Activated T-helper 17 cell treated with anti-CD3 and anti-CD28 coated beads, Interleukin-2, amount 50 U/mL, for 72 hours (primary cell): ENCODE data around the gene NKX1-1. TPM values are rescaled to one million over a fixed set of nuclear protein-coding genes. Genes with fewer than 3 reads are reported as not detected.
"Not testable (repeated sequence)": the region's sequence is repeated elsewhere in the genome, so short reads cannot be mapped to it uniquely, and the experiment has no call there.

Source experiments
- ATAC-seq: fragments of 150-1000 bp; cut with Tn5 transposase; replicated peaks from 2 replicates; pipeline ENCODE4 v1.10.0; 2021; ENCODE audit warnings: mild to moderate bottlenecking, moderate library complexity
- H3K27ac Mint-ChIP-seq: one replicate; pipeline ENCODE4 v1.8.0; 2022; ENCODE audit warnings: mixed read lengths
- H3K27me3 Mint-ChIP-seq: one replicate; pipeline ENCODE4 v1.8.0; 2022; ENCODE audit warnings: mixed read lengths
- H3K36me3 Mint-ChIP-seq: one replicate; pipeline ENCODE4 v1.8.0; 2022; ENCODE audit warnings: low read depth, mild to moderate bottlenecking, mixed read lengths
- H3K4me1 Mint-ChIP-seq: one replicate; pipeline ENCODE4 v1.8.0; 2022; ENCODE audit warnings: mixed read lengths
- H3K4me3 Mint-ChIP-seq: one replicate; pipeline ENCODE4 v1.8.0; 2022; ENCODE audit warnings: mild to moderate bottlenecking, mixed read lengths
- H3K9me3 Mint-ChIP-seq: one replicate; pipeline ENCODE4 v1.8.0; 2022; ENCODE audit warnings: mixed read lengths
- total RNA-seq, 2 donors: library from RNA; stranded (reverse); gene quantifications; one replicate each; pipeline ENCODE4 v1.2.3, GENCODE V29; 2022

The NKX1-1 gene
- total RNA-seq, 2 donors from 2014 or later, result not detected

GRCh38 chr4:1377606-1378261 is 28.5 kb downstream of the NKX1-1 start:
- Mint-ChIP-seq H3K9me3 (no peaks in the 10 kb centered on the region), H3K36me3 (peaks cover 15% of the 10 kb centered on the region), H3K27ac (no peak overlapping the region), H3K4me3 (no peak overlapping the region), H3K4me1 (no peaks in the 10 kb centered on the region), H3K27me3 (no peaks in the 10 kb centered on the region)
- no peak for ATAC-seq

DNA sequence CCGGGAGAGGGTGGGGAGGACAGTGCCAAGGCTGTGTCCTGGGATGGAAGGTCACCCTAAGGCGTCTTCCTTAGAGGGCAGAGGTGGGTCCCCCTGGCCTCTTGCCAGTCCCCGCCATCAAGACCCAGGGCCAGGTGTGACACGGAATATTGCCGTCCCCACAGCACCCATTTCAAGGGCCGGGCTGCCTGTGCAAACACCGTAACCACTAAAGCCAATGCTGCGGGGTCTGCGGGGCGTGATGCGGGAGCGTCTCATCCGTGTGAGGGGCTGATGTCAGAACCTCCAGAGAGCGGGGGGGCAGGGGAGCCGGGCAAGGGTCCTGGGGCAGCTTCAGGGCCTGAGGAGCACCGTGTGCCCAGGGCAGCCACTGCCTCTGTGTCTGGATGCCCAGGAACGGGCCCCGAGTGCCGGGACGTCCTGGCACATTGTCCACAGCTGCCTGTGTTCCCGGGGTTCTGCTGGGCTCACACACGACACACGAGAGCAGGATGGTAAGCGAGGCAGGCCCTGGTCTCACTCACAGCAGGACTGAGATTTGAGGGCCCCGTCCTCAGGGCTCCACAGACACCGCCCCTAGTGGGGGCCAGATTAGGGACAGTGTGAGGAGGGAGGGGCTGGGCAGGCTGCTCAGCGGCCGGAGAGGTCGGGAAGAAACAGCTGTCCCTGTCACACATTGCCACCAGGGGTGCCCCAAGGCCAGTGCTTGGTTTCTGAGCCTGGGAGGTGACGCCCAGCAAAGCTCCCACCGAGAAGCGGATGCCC is 29.2 kb downstream of the NKX1-1 start:
- no peak overlapping the region for H3K4me3 Mint-ChIP-seq
- no peak overlapping the region for H3K27ac Mint-ChIP-seq
- H3K27me3 Mint-ChIP-seq, result no peaks in the 10 kb centered on the region
- H3K4me1 Mint-ChIP-seq, result no peaks in the 10 kb centered on the region
- ATAC-seq, result no peak
- H3K36me3 Mint-ChIP-seq, result peaks cover 22% of the 10 kb centered on the region
- H3K9me3 Mint-ChIP-seq, result no peaks in the 10 kb centered on the region

DNA sequence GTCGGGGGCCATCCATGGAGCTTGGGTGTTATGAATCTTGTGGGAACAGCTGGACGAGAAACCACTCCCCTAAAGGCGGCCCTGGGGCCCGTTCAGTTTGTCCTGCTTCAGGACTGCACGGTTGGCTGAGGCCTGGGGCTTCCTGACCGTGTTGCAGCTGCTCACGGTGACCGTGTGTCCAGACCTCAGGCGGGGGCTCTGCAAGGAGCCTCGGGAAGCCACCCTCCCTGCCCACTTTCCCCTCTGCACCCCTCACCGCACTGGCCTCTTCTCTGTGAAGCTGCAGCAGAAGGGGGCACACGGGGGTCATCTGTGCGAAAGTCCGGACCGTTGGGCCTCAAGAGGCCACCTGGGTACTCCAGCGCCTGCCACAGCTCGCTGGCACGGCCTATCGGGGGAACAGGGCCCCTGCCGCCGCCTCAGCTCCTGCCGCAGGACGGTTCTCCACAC is 29.8 kb downstream of the NKX1-1 start:
- H3K4me3 Mint-ChIP-seq, result no peak overlapping the region
- no peak overlapping the region for H3K27ac Mint-ChIP-seq
- peaks cover 24% of the 10 kb centered on the region for H3K36me3 Mint-ChIP-seq
- no peak for ATAC-seq
- H3K4me1 Mint-ChIP-seq, result no peaks in the 10 kb centered on the region
- no peaks in the 10 kb centered on the region for H3K27me3 Mint-ChIP-seq
- no peaks in the 10 kb centered on the region for H3K9me3 Mint-ChIP-seq

GRCh38 chr4:1375761-1376322 is 30.4 kb downstream of the NKX1-1 start:
- H3K27ac Mint-ChIP-seq, result no peak overlapping the region
- H3K36me3 Mint-ChIP-seq, result peaks cover 24% of the 10 kb centered on the region
- ATAC-seq, result no peak
- no peaks in the 10 kb centered on the region for H3K4me1 Mint-ChIP-seq
- no peak overlapping the region for H3K4me3 Mint-ChIP-seq
- H3K27me3 Mint-ChIP-seq, result no peaks in the 10 kb centered on the region
- H3K9me3 Mint-ChIP-seq, result no peaks in the 10 kb centered on the region

DNA sequence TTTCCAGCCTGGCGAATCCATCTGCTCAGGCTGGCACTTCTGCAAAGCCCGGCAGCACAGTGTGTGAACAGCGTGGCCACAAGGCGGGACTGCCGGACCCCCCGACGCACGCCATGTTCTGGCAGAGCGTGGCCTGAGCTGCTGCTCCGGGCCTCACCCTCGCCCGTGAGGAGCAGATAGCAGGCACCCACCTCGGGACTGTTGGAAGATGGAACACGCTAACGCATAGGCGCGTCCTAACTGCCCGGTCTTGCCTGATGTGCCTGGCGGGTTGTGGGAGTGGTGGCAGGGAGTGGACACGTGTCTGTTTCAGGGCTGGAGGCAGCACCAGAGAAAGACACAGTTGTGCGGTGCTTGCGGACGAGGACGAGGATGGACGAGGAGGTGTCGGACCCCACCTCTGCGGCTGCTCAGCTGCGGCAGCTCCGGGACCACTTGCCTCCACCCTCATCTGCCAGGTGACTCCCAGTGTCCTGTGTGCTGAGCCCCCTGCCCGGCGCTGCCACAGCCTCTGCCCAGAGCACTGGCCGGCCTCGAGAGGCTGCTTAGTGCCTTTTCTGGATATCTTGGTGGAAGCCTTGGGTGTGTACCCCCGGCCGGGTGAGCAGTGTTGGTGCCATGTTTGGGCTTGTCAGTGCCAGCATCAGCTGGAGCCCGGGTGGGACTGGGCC is 31.1 kb downstream of the NKX1-1 start:
- no peak overlapping the region for H3K27ac Mint-ChIP-seq
- H3K4me1 Mint-ChIP-seq, result no peaks in the 10 kb centered on the region
- no peaks in the 10 kb centered on the region for H3K9me3 Mint-ChIP-seq
- H3K4me3 Mint-ChIP-seq, result no peak overlapping the region
- no peaks in the 10 kb centered on the region for H3K27me3 Mint-ChIP-seq
- H3K36me3 Mint-ChIP-seq, result peaks cover 24% of the 10 kb centered on the region
- no peak for ATAC-seq

GRCh38 chr4:1374706-1375045 is 31.6 kb downstream of the NKX1-1 start:
- Mint-ChIP-seq H3K36me3 (peaks cover 24% of the 10 kb centered on the region), H3K9me3 (no peaks in the 10 kb centered on the region), H3K27ac (no peak overlapping the region), H3K4me3 (no peak overlapping the region), H3K4me1 (no peaks in the 10 kb centered on the region), H3K27me3 (no peaks in the 10 kb centered on the region)
- ATAC-seq, result no peak

- Mint-ChIP-seq H3K4me1 (no peaks in the 10 kb centered on the region), H3K4me3 (no peak overlapping the region), H3K9me3 (no peaks in the 10 kb centered on the region), H3K27me3 (no peaks in the 10 kb centered on the region), H3K27ac (no peak overlapping the region), H3K36me3 (peaks cover 24% of the 10 kb centered on the region)
- no peak for ATAC-seq
Observed at GRCh38 chr4:1373892-1374705, 32.1 kb downstream of the NKX1-1 start.

DNA sequence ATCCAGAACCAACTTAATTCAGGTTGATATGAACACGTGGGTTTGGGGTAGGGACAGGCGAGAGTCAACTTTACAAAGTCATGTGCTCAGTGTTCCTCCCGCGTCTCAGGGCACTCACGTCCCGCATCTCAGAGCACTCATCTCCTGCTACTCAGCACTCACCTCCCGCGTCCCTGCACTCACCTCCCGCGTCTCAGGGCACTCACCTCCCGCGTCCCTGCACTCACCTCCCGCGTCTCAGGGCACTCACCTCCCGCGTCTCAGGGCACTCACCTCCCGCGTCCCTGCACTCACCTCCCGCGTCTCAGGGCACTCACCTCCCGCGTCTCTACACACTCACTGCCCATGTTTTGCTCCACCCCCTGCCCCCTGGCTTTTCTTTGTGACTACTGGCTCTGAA is 33.7 kb downstream of the NKX1-1 start:
- H3K27me3 Mint-ChIP-seq, H3K4me3 Mint-ChIP-seq, H3K4me1 Mint-ChIP-seq, H3K27ac Mint-ChIP-seq, ATAC-seq, H3K9me3 Mint-ChIP-seq: not testable (repeated sequence)
- H3K36me3 Mint-ChIP-seq, result peaks cover 24% of the 10 kb centered on the region

- Mint-ChIP-seq H3K4me1 (no peaks in the 10 kb centered on the region), H3K9me3 (no peaks in the 10 kb centered on the region), H3K36me3 (peaks cover 24% of the 10 kb centered on the region), H3K27ac (no peak overlapping the region), H3K27me3 (no peaks in the 10 kb centered on the region), H3K4me3 (no peak overlapping the region)
- no peak for ATAC-seq
Observed at GRCh38 chr4:1371176-1372165, 34.8 kb downstream of the NKX1-1 start.

DNA sequence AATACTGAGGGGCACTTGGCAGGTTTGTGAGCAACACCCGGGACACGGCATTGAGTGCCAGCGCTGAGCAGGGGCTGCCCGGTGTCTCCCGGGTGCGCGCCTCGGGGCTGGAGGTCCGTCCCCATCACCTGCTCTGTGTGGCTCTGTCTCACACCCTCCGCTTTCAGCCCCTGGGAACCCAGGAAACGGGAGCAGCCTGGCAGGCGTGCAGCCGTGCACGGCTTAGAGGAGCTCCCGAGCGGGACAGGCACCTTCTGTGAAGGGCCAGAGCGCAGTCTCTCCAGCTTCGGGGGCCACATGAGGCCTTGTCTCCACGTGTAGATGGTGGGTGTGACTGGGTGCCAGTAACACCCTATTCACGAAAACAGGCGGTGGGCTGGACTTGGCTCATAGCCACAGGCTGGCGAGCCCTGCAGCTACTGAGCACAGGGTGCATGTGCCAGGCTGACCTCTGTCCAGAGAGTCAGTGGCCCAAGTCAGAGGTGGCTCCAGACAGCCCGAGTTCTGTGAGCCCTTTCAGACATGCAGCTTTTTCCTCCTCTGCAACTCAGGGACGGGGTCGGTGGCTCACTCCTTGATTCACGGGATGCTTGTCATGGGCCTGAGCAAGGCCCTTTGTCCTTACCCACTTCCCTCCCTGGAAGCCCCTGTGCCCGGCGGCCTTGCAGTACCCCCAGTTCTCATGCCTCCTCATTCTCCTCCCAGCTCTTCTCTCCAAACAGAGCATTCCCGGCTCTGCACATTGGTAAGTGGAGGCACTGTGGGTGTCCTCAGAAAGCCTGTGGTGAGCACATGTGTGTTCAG is 35.7 kb downstream of the NKX1-1 start:
- Mint-ChIP-seq H3K9me3 (no peaks in the 10 kb centered on the region), H3K4me1 (no peaks in the 10 kb centered on the region), H3K27me3 (no peaks in the 10 kb centered on the region), H3K36me3 (peaks cover 24% of the 10 kb centered on the region), H3K4me3 (no peak overlapping the region), H3K27ac (no peak overlapping the region)
- ATAC-seq, result no peak

- no peak overlapping the region for H3K27ac Mint-ChIP-seq
- no peaks in the 10 kb centered on the region for H3K27me3 Mint-ChIP-seq
- H3K4me1 Mint-ChIP-seq, result no peaks in the 10 kb centered on the region
- H3K4me3 Mint-ChIP-seq, result no peak overlapping the region
- no peak for ATAC-seq
- no peaks in the 10 kb centered on the region for H3K9me3 Mint-ChIP-seq
- H3K36me3 Mint-ChIP-seq, result peaks cover 24% of the 10 kb centered on the region
Observed at GRCh38 chr4:1369479-1370079, 36.7 kb downstream of the NKX1-1 start.

DNA sequence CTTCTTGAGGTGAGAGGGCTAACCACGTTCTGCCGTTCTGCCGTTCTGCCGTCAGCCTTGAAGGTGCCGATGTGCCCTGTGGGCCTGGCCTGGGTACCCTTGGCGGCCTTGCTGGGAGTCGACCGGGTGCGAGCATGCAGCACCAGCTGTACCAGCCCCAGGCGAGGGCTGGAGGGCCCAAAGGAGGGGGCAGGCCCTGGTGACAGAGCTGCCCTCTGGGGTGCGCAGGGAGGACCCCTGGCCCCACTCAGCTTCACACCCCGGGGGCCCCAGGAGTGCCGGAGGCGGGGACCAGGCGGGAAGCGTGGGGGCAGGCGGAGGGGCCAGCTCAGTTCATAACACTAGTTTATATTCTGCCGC is 37.2 kb downstream of the NKX1-1 start:
- H3K27me3 Mint-ChIP-seq, result no peaks in the 10 kb centered on the region
- no peaks in the 10 kb centered on the region for H3K4me1 Mint-ChIP-seq
- no peak overlapping the region for H3K4me3 Mint-ChIP-seq
- ATAC-seq, result no peak
- H3K9me3 Mint-ChIP-seq, result no peaks in the 10 kb centered on the region
- peaks cover 22% of the 10 kb centered on the region for H3K36me3 Mint-ChIP-seq
- H3K27ac Mint-ChIP-seq, result no peak overlapping the region
